HG03108 (cell line): ENCODE data around the gene OVOL3.
"Not testable (repeated sequence)": the region's sequence is repeated elsewhere in the genome, so short reads cannot be mapped to it uniquely, and the experiment has no call there.

Experiments
- ATAC-seq: cut with Tn5 transposase; IDR thresholded peaks from one replicate; pipeline ENCODE4 v1.9.1; 2021; ENCODE audit warnings: moderate library complexity; ENCODE audit not compliant: unreplicated experiment

Gene OVOL3

DNA sequence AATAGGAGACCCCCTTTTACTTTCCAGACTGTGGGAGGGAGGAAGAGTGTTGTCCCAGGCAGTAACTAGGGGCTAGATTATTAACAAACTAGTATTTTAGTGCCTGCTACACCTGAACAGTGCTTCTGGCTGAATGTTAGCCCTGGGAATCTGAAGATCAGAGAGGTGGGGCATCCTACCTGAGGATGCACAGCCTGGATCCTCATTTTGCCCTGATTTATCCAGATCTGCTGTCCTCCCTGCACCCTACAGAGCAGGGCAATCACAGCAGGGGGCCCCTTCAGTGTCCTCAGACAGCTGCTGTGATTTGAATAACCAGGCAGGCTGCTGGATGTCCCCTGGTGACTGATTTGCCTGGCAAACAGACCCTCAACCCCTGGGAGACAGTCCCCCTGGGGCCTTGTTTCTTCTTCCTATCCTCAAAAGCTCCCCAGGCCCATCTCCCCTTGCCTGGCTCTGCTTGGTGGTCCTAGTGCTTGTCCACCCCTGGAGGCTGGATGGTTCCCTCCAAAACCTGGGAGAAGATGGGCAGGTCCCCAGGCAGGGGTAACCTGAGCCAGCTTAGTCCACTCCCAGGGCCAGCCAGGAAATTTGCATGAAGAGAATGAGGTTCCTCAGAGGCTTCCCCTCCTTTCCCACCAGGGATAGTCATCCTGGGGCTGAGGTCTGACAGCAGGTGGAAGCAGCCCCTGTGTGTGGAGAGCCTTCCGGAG is at the start of gene OVOL3:
Gene OVOL3, plus strand, starts transcription at position 657 of the 713 bp plus-strand sequence. CDS start 60 bp downstream, outside the sequence.
- no peak for ATAC-seq

- no peak for ATAC-seq
Measured at GRCh38 chr19:36061367-36061766, 49.6 kb upstream of the OVOL3 start.

DNA sequence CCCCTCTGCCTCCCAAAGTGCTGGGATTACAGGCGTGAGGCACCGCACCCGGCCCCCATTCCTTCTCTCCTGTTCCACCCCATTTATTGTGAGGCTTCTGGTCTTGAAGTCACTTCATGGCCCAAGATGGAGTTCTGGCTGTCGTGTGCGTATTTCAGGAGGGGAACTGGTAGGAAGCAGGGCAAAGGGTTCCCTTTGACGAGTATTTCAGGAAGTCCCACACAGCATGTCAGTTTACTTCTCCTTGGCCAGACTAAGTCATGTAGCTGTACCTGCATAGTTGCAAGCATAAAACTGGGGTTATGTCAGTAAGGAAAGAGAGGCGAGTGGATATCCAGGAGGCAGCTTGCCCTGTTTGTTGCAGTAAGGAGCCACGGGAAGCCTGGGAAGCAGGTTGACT is 46.1 kb upstream of the OVOL3 start:
- ATAC-seq, result no peak

- ATAC-seq, result no peak
Measured at GRCh38 chr19:36067681-36068080, 43.3 kb upstream of the OVOL3 start.

GRCh38 chr19:36068810-36069499 is 42.0 kb upstream of the OVOL3 start:
- ATAC-seq, result not testable (repeated sequence)

GRCh38 chr19:36072081-36072480 is 38.9 kb upstream of the OVOL3 start:
- ATAC-seq, result no peak

DNA sequence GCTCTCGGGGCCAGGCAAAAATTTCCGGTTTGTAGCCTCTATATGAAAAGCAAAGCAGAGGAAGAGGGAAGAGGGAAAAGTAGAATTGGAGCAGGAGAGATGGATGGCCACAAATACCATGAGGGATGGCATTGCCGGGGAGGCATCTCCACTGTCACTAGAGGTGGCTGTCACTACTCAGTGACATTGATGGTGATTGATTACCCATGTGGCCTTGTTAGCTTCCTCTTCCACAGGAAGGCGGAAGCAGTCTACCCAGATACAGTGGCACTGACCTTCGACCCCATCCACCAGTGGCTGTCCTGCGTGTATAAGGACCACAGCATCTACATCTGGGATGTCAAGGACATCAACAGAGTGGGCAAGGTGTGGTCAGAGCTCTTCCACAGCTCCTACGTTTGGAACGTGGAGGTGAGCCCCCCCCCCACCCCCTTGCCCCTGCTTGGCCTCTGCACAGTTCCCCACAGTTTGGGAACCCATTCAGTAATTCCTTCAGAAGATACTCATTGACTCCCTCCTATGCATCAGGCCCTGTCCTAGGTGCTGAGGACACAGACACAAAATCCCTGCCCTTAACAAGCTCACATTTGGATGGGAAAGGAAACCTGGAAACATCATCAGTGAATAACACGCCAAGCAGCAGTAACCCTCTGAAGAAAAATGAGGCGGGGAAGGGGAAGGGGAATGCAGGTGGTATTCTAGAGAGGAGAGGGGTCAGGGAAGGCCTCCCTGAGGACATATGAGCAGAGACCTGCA is 37.6 kb upstream of the OVOL3 start:
- no peak for ATAC-seq

- ATAC-seq, result no peak
Measured at GRCh38 chr19:36079389-36079945, 31.5 kb upstream of the OVOL3 start.

DNA sequence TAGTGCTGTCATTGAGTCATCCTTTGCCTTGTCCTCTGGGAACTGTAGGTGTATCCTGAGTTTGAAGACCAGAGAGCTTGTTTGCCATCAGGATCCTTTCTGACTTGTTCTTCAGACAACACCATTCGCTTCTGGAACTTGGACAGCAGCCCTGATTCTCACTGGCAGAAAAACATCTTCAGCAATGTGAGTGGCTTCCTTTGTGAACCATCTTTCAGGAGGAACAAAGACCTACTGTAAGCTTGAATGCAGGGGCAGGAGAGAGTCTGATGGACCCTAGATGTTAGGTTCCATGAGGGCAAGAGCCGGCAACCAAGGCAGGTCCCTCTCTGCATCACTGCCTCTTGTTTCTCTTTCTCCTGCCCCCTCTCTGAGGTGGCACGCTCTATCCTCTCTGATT is 29.6 kb upstream of the OVOL3 start:
- no peak for ATAC-seq

DNA sequence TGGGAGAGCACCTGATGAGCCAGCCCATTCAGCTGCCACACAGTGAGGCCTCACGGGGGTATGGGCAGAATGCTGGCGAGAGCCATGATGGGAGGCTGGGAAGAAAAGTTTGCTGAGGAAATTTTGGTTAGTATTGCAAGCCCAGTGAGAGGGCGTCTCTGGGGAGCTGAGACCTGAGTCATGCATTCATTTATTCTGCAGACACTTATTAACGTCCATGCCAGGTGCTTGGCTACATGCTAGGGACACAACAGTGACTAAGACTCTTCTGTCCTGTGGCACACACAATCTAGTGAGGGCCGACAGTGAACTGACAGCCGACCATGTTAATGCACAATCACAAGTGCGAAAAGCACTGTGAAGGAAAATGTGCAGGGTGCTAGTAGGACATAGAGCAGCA is 29.0 kb upstream of the OVOL3 start:
- no peak for ATAC-seq

GRCh38 chr19:36082916-36083315 is 28.0 kb upstream of the OVOL3 start:
- no peak for ATAC-seq

DNA sequence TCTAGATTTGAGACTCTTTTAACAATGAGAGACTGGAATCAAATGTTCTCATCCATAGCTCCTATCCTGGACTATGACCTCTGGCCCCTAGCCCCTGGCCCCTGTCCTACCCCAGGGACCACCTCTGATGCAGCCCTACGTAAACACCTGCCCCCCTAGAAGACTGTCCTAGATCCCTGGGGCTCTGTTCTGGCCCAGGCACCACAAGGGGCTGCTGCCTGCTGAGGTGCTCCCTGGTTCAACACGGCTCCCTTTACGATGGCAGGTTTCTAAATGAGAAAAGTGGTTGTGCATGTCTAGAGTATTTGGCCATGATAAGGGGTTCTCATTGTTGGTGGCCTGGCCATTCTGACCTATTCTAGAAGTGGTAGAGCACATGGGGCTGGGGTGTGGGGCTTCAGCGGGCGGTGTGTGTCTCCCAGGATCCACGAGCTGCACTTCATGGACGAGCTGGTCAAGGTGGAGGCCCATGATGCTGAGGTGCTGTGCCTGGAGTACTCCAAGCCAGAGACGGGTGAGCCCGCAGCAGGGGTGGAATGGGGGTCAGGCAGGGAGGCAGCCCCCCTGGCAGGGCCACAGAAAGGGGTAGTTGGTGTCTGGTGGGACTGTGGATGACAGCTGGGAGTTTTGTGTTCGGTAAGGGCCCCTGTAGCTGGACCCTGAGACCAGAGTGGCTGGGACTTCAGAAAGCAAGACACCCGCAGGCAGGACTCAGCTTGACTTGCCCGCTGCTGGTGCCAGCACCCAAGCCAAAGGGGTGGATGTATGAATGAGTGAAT is 26.5 kb upstream of the OVOL3 start:
- ATAC-seq, result no peak

GRCh38 chr19:36086326-36086725 is 24.6 kb upstream of the OVOL3 start:
- no peak for ATAC-seq

- ATAC-seq, result no peak
Measured at GRCh38 chr19:36089847-36090246, 21.1 kb upstream of the OVOL3 start.

DNA sequence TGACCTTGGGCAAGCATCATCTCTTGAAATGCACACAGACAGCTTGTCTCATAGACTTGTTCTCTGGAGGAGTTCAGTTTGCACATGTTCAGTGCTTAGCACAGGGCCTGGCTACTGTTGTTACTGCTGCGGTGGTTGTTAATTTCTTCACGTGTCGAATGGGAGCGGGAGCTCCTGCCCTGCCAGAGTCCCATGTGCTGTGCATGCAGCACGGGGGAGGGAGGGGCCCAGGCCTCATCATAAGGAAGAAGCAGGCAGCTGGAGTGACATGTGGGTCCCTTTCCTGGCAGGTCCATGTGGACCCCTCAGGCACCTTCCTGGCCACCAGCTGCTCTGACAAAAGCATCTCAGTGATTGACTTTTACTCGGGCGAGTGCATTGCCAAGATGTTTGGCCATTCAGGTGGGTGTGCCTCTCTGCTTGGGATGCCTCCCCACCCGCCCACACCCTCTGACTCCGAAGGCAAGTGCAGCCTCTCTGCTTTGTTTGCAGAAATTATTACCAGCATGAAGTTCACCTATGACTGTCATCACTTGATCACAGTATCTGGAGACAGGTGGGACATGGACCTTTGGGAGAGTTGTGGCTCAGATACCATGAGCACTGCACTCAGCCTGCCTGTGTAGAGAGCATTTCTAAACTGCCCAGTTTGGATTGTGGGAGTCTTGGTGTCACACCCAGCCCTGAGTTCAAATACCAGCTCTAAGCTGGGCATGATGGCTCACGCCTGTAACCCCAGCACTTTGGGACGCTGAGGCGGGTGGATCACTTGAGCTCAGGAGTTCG is 19.8 kb upstream of the OVOL3 start:
- ATAC-seq, result no peak

GRCh38 chr19:36092566-36092965 is 18.4 kb upstream of the OVOL3 start:
- ATAC-seq, result no peak

DNA sequence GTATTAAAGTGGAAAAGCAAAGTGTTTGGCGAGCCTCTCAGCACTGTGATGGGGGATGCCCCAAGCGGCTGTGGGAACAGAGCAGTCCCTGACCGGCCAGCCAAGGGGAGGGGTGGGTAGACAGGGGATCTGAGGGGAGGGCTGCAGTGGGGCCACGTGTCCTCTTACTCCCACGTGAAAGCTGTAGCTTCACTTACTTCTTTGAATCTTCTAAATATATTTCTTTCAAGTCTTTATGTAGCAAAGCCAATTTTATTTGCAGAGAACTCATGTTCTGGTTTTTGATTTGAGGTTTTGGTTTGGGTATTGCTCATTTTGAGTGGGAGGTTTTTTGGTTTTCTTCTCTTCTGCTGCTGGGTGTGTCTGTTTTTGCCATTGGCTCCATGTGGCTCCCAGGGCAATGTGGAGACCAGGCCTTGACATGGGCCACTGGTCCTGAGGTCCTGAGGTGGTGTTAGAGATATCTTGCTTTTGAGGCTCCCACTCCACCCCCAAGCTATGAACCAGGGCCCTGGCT is 17.7 kb upstream of the OVOL3 start:
- no peak for ATAC-seq

DNA sequence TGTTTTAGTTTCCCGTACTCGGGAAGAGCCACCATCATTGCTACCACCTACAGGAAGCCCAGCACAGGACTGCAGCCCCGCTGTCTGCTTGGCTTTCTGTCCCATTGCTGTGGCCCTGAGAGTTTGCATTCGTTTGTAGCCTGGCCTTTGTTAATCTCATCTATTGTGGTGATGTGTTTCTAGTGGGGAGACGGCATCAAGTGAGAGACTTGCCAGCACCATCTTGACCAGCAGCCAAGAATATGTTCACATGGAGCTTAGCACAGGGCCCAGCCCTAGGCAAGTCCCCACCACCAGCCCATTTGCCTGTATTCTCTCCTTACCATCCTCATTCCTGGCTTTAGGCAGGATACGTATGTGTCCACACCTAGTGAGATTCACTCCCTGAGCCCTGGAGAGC is 17.3 kb upstream of the OVOL3 start:
- ATAC-seq, result no peak

GRCh38 chr19:36097036-36097435 is 13.9 kb upstream of the OVOL3 start:
- ATAC-seq, result no peak
